ENCODE data around the gene AEN.

Gene AEN

DNA sequence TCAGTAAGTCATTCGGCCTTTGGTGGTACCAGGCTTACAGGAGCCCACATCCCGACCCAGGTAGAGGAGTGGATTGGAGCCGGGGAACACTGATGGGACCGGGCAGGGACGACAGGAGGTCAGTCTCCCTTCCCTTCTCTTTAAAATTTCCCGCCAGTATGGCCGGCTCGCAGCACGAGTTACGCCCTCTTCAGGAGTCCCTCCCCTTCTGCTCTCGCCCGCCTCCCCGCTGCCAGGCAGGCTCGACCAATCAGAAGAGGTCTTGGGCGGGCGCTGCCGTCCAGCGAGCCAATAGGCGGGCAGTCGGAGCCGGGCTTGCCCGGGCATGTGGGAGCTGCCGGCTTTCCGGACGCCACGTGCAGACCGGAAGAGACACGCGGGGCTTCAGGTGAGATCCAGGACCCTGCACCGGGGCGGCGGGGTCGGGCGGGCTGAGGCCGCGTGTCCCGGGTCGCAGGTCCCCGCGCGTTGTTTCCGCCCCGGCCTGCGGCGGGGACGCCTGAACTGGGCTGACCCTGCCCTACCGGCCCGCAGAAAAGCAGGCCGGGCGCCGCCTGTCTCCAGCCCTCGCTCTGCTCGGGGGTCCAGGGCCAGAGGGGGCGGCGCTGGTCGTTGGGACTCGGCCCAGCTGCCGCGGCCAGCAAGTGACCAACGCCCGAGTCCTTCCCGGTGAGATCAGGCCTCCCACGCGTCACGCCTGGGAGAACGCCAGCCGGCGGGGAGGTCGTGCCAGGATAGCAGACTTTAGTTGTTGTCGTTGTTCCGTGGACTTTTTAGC lies at the start of gene AEN:
Gene AEN, plus strand, starts transcription at position 346 of the 778 bp plus-strand sequence. CDS start 4,870 bp downstream, outside the sequence.
- peak; percentile 96 for DNase-seq

DNA sequence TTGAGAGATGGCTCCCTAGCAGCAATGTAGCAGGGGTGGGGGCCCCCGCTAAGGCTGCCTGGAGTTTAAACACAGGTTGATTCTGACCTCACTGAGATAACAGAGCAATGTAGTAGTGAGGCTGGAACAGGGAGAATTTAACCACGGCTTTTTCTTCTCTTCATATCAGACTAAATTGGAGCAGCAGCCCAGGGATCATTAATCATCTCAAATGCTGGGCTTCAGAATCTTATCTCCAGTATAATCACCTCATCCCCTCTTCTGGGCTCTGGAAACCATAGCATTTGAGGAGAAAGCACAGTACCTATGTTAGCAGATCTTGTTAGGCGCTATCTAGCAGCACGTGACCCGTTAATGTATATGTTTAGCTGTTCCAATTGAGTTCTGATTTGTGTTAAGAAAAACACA lies 49.3 kb upstream of the AEN start:
- DNase-seq, result no peak

GRCh38 chr15:88574077-88574476 lies 47.1 kb upstream of the AEN start:
- no peak for DNase-seq

DNA sequence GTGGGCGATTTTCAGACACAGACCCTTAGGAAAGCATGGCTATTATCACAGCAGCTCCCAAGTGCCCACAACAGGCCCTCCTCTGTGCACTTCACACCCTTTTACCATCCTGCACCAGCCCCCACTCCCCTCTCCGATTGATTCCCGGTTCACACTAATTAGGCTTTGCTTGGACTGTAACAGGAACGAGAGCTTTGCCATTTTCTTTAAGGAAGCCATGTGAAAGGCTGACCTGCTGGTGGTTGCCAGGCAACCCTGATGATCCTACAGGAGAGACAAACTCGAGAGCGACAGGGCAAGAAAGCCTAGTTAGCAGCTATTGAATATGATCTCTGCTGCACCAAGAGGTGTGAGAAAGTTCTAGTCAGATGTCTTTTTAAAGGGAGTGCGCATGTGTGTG lies 46.5 kb upstream of the AEN start:
- DNase-seq, result no peak

DNA sequence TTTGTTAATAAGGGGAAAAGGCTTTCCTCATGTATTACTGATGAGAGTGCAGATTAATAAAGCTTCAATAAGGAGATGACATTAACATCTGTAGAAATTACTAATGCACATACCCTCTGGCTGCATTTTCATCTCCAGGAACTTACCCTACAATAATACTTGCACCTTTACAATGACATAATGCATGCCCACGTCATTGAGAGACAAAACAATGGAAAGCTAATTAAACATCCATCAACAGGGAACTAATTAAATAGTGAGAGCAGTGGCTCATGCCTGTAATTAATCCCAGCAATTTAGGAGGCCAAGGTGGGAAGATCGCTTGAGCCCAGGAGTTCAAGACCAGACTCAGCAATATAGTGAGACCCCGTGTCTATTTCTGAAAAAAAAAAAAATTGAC lies 41.8 kb upstream of the AEN start:
- no peak for DNase-seq

DNA sequence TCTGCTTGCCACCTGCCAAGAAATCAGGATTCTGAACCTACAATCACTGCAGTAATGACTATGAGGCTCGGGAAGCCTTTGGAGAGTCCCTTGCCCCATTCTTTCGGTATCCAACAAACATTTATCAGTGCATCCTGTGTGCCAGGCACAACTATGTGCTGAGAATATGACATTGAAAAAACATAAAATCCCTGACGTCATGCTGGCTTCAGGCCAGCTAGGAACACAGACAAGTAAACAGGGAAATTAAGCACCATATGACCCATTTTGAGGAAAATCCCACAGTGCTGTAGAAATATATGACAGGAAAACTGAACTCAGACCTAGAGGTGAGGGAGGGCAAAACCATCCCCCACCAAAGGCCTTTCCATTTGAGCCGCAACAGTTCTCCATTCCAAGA lies 40.6 kb upstream of the AEN start:
- no peak for DNase-seq

DNA sequence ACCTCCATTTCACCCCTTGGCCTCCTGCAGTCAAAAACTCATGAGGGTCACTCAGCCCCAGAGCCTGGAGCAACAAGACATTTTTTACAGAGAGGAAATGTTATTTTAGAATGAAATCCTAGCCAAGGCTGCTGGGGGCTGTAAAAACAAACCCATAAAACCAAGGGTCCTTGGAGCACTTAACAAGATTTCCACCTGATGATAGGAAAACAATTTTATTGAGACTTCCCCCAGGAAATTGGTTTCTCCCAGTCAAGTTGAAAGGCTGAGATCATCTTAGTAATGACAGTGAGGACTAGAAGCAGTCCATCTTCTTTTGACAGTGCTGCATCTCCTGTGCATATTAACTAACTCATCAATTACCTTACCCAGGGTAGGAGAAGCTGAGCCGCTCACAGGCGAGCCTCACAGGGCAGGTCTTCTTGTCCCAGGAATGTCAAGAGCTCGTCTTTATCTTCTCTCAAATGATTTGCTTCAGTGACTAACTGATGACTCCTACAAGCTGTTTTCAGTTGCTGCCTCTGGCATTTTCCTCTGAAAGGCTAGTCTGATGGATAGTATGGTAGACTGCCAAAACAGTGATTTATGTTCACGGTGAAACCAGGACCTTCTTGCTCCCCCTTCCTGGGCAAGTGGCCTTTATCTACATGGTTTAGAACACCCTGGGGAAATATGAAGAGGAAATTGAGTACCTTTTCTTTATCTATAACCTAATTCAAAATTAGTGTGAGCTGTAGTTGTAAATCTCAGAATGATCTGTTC lies 34.6 kb upstream of the AEN start:
- DNase-seq, result no peak

GRCh38 chr15:88590759-88591158 lies 30.4 kb upstream of the AEN start:
- DNase-seq, result no peak

DNA sequence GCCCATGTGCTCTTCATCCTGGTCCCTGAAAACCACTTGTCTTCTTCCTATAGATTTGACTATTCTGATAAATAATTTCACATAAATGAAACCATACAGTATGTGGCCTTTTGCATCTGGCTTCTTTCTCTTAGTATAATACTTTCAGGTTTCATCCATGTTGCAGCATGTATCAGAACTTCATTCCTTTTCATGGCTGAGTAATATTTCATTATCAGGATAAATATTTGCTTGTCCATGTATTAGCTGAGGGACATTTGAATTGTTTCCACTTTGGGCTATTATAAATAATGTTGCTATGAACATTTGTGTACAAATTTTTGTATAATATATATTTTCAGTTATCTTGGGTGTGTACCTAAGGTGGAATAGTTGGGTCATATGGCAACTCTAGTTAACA lies 29.8 kb upstream of the AEN start:
- no peak for DNase-seq

DNA sequence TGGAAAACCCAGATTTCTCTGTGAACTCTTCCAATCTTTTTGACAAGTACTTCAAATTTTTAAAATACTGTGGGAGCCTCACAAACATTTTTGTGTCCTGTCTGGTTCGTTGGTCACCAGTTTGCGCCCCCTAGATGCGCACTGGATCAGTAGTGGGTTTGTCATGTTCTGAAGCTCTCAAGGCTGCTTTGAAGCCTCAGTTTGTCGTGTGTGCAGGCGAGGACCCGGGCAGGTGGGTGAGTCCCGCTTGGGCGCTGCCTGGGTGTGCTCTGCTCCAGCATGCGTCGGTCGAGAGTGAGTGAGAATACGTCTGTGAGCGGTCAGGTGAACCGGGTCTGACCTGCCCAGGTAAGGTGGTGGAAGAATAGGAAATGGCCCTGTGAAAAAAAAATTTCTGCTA lies 17.3 kb upstream of the AEN start:
- DNase-seq, result no peak

- no peak for DNase-seq
These were observed 16.6 kb upstream of the AEN start for GRCh38 chr15:88604381-88605188.

DNA sequence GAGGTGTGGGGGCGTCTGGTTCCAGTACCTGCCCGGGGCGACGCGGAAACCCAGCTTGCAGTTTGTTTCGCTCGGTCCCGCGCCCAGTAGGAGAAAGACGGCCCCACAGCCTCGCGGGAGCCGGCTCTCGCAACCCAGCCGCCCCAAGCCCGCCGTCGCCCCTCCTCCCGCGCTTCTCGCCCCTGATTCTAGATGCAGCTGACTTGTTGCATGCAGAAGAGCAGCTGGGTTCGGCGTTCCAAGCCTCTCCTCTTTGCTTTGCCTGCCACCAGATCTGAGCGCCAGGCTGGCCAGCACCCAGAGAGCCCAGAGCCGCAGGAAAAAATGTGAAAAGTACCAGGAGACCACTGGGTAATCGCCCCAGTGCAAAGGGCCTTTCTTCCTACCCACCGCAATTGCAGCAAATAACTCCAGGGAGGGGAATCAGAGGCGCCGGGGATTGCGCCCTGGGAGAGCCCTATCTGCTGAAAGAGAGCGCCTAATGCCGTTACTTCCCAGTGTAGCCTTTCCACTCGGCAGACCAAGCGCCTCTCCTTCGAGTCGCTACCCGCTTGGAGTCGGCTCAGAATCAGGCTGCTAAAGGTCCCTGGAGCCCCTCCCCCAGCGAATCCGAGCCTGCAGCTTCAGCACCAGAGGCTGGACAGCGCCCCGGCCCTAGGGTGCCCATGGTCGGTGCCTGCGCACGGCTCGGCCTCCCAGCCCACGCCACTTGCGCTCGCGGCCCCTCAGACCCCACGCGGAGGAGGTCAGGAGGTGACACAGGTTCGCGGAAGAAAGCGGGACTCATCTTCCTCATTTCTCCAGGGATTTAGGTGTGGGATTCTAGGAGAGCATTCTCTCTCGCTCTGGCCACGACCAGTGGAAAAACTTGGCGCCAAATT lies 15.7 kb upstream of the AEN start:
- DNase-seq, result peak; percentile 50

- no peak for DNase-seq
These were observed 14.9 kb upstream of the AEN start for GRCh38 chr15:88606070-88606794.

DNA sequence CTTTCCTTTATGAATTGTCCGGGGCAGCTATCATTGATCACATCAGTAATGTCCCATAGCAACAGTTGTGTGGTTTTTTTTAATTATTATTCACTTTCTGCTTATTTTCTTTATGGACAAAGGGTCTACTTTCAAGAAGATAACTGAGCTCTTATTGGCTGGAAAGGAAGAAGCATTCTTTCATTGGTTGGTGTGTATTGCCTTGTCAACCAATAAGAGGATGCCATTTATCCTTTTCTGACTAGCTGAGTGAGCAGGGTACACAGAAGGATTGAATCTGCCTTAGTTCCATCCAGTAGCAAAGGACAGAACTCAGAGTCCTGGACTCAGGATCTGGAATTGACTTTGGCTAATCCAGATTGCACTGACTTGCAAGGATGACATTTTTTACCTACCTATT lies 13.2 kb upstream of the AEN start:
- DNase-seq, result no peak

GRCh38 chr15:88608607-88609181 lies 12.4 kb upstream of the AEN start:
- DNase-seq, result no peak

DNA sequence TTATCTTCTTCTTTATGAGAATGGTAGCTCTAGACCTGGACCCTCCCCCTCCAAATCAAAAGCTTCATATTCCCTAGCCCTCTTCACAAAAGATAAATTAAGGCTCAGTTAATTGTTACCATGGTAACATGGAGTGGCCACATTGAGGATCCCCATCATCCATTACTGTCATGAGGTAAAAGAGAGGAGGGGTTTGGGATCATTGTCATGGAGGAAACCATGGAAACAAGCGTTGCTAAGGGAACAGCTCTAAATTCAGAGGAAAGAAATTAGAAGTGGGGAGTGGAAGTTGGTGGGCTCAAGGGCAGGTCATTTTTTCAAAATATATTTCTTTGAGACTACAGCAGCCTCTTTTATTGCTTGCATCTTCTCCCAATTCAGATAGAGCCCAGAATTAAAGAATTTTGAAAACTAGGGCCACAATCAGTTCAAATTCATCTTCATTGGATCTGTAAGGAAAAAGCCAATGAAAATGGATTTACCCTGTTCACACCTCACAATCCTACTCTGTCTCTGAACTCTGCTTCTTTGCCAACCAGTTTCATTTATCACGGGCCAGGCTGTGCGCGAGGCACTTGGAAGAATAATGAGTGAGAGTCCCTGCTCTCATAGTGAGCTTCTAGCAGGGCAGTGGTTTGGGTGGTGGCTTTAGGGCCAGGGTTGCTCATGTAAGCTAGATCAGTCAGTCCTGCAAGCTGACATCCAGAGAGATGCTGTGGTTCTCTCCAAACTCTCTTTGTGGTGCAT lies 11.6 kb upstream of the AEN start:
- DNase-seq, result no peak

GRCh38 chr15:88610701-88611231 lies 10.4 kb upstream of the AEN start:
- DNase-seq, result no peak

DNA sequence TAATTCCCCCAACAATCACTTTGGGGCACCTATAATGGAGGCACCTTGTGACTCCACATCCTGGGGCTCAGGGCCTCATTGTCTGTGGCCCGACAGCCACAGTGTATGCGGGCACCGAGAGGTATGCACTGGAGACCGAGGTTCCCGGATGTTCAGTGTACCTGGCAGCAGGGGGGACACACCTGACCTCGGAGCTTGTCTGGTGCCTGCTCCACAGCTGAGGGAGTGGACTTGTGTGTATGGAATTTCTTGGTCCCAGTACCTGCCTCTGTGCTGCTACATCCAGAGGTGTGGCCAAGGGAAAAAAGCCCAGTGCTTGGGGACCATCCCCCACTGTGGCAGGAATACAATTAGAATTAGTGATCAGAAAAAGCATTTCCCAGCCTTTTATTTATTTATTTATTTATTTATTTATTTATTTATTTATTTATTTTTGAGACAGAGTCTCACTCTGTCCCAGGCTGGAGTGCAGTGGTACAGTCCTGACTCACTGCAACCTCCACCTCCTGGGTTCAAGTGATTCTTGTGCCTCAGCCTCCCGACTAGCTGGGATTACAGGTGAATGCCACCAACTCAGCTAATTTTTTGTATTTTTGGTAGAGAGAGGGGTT lies 8.8 kb upstream of the AEN start:
- DNase-seq, result no peak

GRCh38 chr15:88613074-88613944 lies 7.8 kb upstream of the AEN start:
- no peak for DNase-seq
